AG04449 (cell line): Measurements from ENCODE around the gene PRKAR1B.

Experiments
- CTCF ChIA-PET: fragments of 350-600 bp; formaldehyde crosslinking; extraction: SDS; loops from one replicate; lab custom pipeline; 2021; ENCODE audit warnings: antibody characterized with exemption; lab: Yijun Ruan, JAX
- POLR2A ChIA-PET: fragments of 400-600, 350-600 bp; formaldehyde crosslinking; extraction: SDS; loops from one replicate; lab custom pipeline; 2020; ENCODE audit warnings: antibody characterized with exemption, inconsistent platforms; lab: Yijun Ruan, JAX
- DNase-seq: peaks from one replicate; pipeline ENCODE4 v3.0.0-alpha.2; 2010; ENCODE audit warnings: low read depth, low spot score
- H3K4me3 ChIP-seq: 2 replicates; pipeline ENCODE4 v1.5.1; 2011; ENCODE audit warnings: low read depth, mild to moderate bottlenecking, control low read depth, low read length
- TF ChIP-seq, protein P1 (sequence below): IDR thresholded peaks from one replicate; pipeline ENCODE4 v1.5.1; 2011; ENCODE audit warnings: mild to moderate bottlenecking, moderate library complexity, low read length, control low read depth, inconsistent platforms; ENCODE audit not compliant: insufficient read depth; ENCODE audit errors: missing control alignments

Gene PRKAR1B

DNA sequence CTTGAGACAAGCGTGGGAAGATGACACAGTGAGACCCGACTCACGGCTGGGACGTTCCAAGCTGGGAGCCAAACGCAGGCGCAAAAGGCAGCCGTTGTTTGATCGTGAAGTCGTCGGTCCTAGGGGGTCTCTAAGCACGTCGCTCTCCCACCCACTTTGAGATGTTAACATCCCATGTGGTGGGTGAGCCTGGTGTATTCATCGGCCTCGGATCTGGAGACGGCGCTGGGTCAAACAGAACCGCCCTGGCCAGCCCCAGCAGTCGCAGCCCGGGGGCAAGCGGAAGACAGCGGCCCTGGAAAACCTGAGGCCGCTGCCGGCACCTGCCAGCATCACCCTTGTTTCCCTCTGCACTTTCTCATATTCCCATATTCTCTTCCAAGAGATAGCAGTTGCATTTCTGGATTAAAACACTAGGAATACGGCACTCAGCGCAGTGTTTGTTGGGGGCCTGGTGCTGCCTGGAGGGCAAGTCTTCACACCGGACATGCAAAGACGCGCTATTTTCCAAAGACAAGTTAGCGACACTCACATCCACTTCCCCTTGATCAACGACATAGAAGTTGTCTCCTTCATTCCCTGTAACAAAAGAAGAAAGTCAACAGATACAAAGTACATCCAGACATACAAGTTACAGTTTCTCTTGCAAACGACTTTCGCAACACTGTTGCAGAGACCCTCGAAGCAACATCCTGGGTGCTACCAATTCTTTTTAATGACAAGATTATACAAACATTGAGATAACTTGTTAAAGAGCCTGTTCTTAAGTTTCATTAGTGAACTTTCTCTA lies 121.2 kb downstream of the PRKAR1B start:
- POLR2A ChIA-PET, result no interaction called here
- no peak for DNase-seq
- H3K4me3 ChIP-seq, result no peak overlapping the region

DNA sequence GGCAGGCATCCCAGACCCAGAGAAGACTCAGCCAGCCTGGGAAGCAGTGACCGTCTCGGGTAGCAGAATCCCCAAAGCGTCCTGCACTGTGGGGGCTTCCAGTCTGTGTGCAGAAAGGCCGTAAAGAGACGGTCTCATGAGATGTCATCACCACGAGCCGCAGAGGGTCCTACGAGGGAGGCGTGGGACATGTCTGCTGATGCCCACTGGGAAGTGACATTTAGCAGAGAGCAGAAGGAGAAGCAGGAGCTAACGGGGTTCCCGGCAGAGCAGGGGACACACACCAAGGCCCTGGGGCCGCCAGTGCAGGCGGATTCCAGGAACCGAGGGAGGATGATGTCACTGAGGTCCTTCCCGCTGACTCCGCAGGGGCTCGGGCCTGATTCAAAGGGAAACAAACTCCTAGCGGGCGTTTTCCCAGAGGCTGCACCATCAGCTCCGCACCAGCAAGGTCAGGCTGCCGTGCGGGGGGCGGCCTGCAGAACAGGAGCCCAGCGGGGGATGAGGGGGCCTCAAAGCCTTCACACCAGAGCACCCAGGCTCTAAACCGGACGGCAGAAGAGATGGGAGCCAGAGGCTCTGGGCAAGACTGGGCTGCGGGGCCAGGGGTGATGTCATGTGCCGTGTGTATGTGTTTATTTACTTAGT lies 122.1 kb downstream of the PRKAR1B start:
- ChIA-PET POLR2A (no interaction called here), CTCF (no interaction called here)
- H3K4me3 ChIP-seq, result no peak overlapping the region
- DNase-seq, result no peak
- TF ChIP-seq, protein P1, sequence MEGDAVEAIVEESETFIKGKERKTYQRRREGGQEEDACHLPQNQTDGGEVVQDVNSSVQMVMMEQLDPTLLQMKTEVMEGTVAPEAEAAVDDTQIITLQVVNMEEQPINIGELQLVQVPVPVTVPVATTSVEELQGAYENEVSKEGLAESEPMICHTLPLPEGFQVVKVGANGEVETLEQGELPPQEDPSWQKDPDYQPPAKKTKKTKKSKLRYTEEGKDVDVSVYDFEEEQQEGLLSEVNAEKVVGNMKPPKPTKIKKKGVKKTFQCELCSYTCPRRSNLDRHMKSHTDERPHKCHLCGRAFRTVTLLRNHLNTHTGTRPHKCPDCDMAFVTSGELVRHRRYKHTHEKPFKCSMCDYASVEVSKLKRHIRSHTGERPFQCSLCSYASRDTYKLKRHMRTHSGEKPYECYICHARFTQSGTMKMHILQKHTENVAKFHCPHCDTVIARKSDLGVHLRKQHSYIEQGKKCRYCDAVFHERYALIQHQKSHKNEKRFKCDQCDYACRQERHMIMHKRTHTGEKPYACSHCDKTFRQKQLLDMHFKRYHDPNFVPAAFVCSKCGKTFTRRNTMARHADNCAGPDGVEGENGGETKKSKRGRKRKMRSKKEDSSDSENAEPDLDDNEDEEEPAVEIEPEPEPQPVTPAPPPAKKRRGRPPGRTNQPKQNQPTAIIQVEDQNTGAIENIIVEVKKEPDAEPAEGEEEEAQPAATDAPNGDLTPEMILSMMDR, result no peak

More for the DNA sequence above, 121.2 kb downstream of the PRKAR1B start:
- CTCF ChIA-PET, result no interaction called here
- TF ChIP-seq, protein P1, result no peak

DNA sequence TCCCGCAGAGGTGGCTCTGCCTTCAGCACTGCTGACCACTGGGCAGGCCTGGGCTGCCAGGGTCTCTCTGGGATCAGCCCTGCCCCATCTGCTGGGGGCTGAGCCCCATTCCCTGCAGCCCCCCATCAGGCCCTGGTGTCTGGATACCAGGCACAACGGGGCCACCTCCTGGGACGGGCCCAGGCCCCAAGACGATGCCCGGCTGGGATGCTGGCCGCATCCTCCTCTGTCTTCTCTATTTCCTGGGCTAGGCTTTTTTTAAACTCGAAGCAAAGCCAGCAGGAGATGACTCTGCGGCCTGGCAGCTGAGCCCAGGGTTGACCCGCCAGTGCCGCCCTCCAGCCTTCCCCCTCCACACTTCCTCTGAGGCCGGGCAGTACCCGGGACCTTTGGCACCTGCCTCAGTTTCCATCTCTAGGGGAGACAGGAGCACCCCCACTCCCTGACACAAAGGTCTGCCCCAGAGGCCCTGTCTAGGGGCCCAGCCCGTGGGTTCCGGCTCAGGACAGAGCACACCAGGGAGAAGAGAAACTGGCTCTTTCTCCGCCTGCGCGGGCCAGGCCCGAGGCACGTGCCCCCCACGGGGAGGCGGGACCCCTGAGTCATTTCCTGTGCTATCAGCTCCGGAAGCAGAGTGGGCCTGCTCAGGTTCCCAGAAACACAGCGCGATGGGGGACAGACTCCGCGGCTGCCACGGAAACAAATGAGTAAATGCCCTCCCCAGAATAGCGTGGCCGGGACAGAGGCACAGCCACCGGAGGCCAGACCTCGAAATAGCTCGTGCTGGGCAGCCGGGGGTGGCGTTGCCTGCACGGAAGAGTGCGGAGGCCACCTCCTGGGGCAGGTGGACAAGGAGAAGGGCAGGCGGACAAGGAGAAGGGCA lies 122.8 kb downstream of the PRKAR1B start:
- ChIA-PET CTCF (no interaction called here), POLR2A (no interaction called here)
- TF ChIP-seq, protein P1, result no peak
- no peak for DNase-seq
- H3K4me3 ChIP-seq, result no peak overlapping the region

DNA sequence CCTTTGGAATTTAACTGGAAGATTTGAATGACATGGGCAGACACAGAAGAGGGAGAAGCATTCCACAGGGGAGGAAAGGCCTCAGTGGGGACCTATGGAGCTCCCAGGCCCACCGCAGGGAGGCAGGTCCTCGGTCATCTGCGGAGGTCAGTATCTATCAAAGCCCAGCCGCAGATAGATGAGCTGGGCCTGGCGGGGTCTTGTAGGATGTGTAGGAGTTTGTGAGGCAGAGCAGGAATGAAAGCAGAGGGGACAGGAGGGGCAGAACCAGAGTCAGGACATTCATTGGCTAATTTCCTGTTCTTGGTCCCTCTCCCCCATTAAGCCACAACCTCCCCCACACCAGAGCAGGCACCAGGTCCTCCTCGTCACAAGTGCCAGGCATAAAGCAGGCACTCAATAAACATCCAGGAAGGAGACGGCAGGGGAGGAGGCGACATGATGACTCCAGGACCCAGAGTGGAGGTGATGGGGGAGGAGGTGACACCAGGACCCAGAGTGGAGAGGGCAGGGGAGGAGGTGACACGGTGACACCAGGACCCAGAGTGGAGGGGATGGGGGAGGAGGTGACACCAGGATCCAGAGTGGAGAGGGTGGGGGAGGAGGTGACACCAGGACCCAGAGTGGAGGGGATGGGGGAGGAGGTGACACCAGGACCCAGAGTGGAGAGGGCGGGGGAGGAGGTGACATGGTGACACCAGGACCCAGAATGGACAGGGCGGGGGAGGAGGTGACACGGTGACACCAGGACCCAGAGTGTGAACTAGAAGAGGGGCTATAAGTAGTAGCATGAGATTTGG lies 123.7 kb downstream of the PRKAR1B start:
- ChIA-PET POLR2A (no interaction called here), CTCF (no interaction called here)
- no peak overlapping the region for H3K4me3 ChIP-seq
- TF ChIP-seq, protein P1, result no peak
- DNase-seq, result no peak

DNA sequence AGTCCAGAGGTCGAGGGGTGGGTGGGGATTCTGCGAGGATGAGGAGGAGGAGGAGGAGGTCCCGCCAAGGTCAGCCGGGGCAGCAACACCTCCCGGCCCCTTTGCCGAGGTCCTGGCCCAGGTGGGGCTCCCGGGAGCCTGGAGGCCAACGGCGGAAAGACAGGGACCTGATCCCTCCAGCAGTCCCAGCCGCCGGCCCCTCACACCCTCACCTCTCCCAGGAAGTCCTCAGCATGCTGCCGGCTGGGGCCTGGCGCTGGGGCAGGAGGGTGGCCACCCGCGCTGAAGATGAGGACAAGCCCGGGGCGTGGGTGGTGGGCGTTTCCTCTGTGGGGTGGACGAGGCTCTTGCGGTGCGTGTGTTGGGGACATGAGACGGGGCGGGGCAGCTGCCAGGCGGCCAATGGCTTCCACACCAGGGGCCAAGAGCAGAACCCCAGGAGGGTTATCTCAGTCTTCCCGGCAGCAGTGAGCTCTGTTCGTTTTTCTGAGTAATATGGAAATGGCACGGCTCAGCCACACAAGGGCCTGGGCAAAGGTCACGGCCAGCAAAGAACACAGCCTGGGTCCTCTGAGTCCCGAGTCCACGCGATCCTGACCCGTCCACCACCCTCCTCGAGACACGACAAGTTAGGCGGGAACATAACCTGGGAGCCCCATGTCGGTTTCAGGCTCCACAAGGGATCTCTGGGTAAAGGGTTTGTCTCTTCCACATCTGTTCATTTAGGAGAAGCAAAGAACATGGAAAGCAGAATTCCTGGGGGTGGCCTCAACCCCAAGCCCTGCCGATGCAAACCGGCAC lies 124.5 kb downstream of the PRKAR1B start:
- CTCF ChIA-PET, result no interaction called here
- no peak for DNase-seq

More for the DNA sequence above, 124.5 kb downstream of the PRKAR1B start:
- POLR2A ChIA-PET, result no interaction called here
- no peak overlapping the region for H3K4me3 ChIP-seq
- TF ChIP-seq, protein P1, result no peak
